A549 (cell line): ENCODE data around the gene MYRIP. TPM values are rescaled to one million over a fixed set of nuclear protein-coding genes. Genes with fewer than 3 reads are reported as not detected.

Experiments
- ATAC-seq, 2 experiments: fragments of 200-7000 bp in 1 of 2; fragments of >200 bp in 1 of 2; cut with Nextera tagmentation in 1 of 2; cut with Tn5 transposase in 1 of 2; 3 replicates each; pipeline versions ENCODE4 v1.8.0 to v1.9.1; 2018 to 2020; ENCODE audit warnings: mild to moderate bottlenecking in 1 of 2, moderate library complexity in 1 of 2
- CTCF ChIA-PET: fragments of 300-600 bp; sonication (Branson Sonifier 250); formaldehyde crosslinking; extraction: SDS; loops from one replicate; lab custom pipeline; 2021; ENCODE audit warnings: antibody characterized with exemption, inconsistent platforms; lab: Yijun Ruan, JAX
- POLR2A ChIA-PET: fragments of 350-600 bp; formaldehyde crosslinking; extraction: SDS; loops from one replicate; lab custom pipeline; 2021; ENCODE audit warnings: antibody characterized with exemption, inconsistent platforms; lab: Yijun Ruan, JAX
- DNase-seq, 2 experiments: peaks; one replicate each; pipeline versions ENCODE4 v3.0.0 to v3.0.0-alpha.2; 2011 to 2016; ENCODE audit warnings: low read depth in 1 of 2, low spot score in 1 of 2
- FAIRE-seq: peaks from 2 replicates; lab custom pipeline; 2011; peaks lifted over from hg19 to GRCh38; lab: Jason Lieb, UNC
- H3K27ac ChIP-seq, 2 experiments: fragments of >200 bp; sonication (Bioruptor Twin); formaldehyde crosslinking; 3 replicates each; pipeline ENCODE4 v1.5.1; 2016 to 2017
- H3K4me1 ChIP-seq: fragments of >200 bp; sonication (Bioruptor Twin); formaldehyde crosslinking; 3 replicates; pipeline ENCODE4 v1.6.1; 2016
- H3K4me2 ChIP-seq: fragments of >200 bp; sonication (Bioruptor Twin); formaldehyde crosslinking; 3 replicates; pipeline ENCODE4 v1.6.1; 2016
- H3K4me3 ChIP-seq: fragments of >200 bp; sonication (Bioruptor Twin); formaldehyde crosslinking; 3 replicates; pipeline ENCODE4 v1.5.1; 2016
- H3K9me3 ChIP-seq: fragments of >200 bp; sonication (Bioruptor Twin); formaldehyde crosslinking; 3 replicates; pipeline ENCODE4 v1.6.1; 2016
- BHLHE40 ChIP-seq: IDR thresholded peaks from 2 replicates; pipeline ENCODE4 v1.6.1; 2012; ENCODE audit warnings: low read depth, low read length, inconsistent platforms
- EHF ChIP-seq: fragments of 250-450 bp; sonication (Bioruptor Pico); IDR thresholded peaks from 2 replicates; pipeline ENCODE4 v1.5.0; 2020; ENCODE audit warnings: mild to moderate bottlenecking
- EP300 ChIP-seq, 2 experiments: fragments of >200 bp; sonication (Bioruptor Twin); formaldehyde crosslinking; IDR thresholded peaks; 2 replicates in 1 of 2; 3 replicates in 1 of 2; pipeline ENCODE4 v1.6.1; 2016 to 2017
- ESRRA ChIP-seq: fragments of 150-350 bp; IDR thresholded peaks from 2 replicates; pipeline ENCODE4 v1.6.1; 2014; ENCODE audit warnings: mild to moderate bottlenecking, low read length, borderline replicate concordance
- FOSB ChIP-seq: fragments of 250-450 bp; sonication (Bioruptor Pico); IDR thresholded peaks from 2 replicates; pipeline ENCODE4 v1.5.0; 2020; ENCODE audit warnings: mild to moderate bottlenecking, moderate library complexity
- GATA3 ChIP-seq: IDR thresholded peaks from 2 replicates; pipeline ENCODE4 v1.6.1; 2012; ENCODE audit warnings: borderline replicate concordance
- HES2 ChIP-seq: fragments of >200 bp; sonication (Bioruptor Twin); formaldehyde crosslinking; IDR thresholded peaks from 2 replicates; pipeline ENCODE4 v1.6.1; 2016
- HOXA7 ChIP-seq: fragments of 250-450 bp; sonication (Bioruptor Pico); IDR thresholded peaks from 2 replicates; pipeline ENCODE4 v1.5.0; 2020; ENCODE audit warnings: mild to moderate bottlenecking, moderate library complexity
- HOXB5 ChIP-seq: fragments of 250-450 bp; sonication (Bioruptor Pico); IDR thresholded peaks from 2 replicates; pipeline ENCODE4 v1.5.0; 2020; ENCODE audit warnings: mild to moderate bottlenecking, moderate library complexity
- JUNB ChIP-seq: fragments of >200 bp; sonication (Bioruptor Twin); formaldehyde crosslinking; IDR thresholded peaks from 2 replicates; pipeline ENCODE4 v1.6.1; 2016
- KDM1A ChIP-seq: fragments of 200-600 bp; sonication (generic); IDR thresholded peaks from 2 replicates; pipeline ENCODE4 v1.6.1; 2016; ENCODE audit warnings: low read depth, mild to moderate bottlenecking
- KDM5A ChIP-seq: fragments of 200-600 bp; sonication (generic); IDR thresholded peaks from 2 replicates; pipeline ENCODE4 v1.6.1; 2016; ENCODE audit warnings: antibody characterized with exemption, mild to moderate bottlenecking
- MYC ChIP-seq: IDR thresholded peaks from 2 replicates; pipeline ENCODE4 v1.6.1; 2012; ENCODE audit warnings: mild to moderate bottlenecking, inconsistent platforms, low read length, improper control_type of control experiment, borderline replicate concordance
- NFE2L2 ChIP-seq: fragments of 150-350 bp; conservative IDR thresholded peaks from 2 replicates; pipeline ENCODE4 v1.6.1; 2014; ENCODE audit warnings: low read length
- RAD21 ChIP-seq, 2 experiments: fragments of >200 bp in 1 of 2; sonication (Bioruptor Twin) in 1 of 2; formaldehyde crosslinking in 1 of 2; IDR thresholded peaks in 1 of 2; conservative IDR thresholded peaks in 1 of 2; 2 replicates in 1 of 2; 3 replicates in 1 of 2; pipeline ENCODE4 v1.6.1; 2012 to 2018; ENCODE audit warnings: inconsistent platforms in 1 of 2
- RCOR1 ChIP-seq: fragments of 150-350 bp; IDR thresholded peaks from 2 replicates; pipeline ENCODE4 v1.6.1; 2014; ENCODE audit warnings: antibody characterized with exemption, low read length, low read depth
- RFX5 ChIP-seq: fragments of 450-650 bp; IDR thresholded peaks from 2 replicates; pipeline ENCODE4 v1.7.1; 2014; ENCODE audit warnings: antibody characterized with exemption, mild to moderate bottlenecking, moderate library complexity
- RNF2 ChIP-seq: fragments of 200-600 bp; sonication (generic); IDR thresholded peaks from 2 replicates; pipeline ENCODE4 v1.6.1; 2016; ENCODE audit warnings: low read depth, mild to moderate bottlenecking, antibody characterized with exemption, moderate library complexity, borderline replicate concordance
- SREBF2 ChIP-seq: fragments of 450-650 bp; IDR thresholded peaks from 2 replicates; pipeline ENCODE4 v1.6.1; 2014; ENCODE audit warnings: mild to moderate bottlenecking, moderate library complexity
- ZC3H11A ChIP-seq: fragments of 450-650 bp; IDR thresholded peaks from 2 replicates; pipeline ENCODE4 v1.6.1; 2014; ENCODE audit warnings: antibody characterized with exemption, mild to moderate bottlenecking
- ZFP36 ChIP-seq: fragments of 450-650 bp; IDR thresholded peaks from 2 replicates; pipeline ENCODE4 v1.6.1; 2014; ENCODE audit warnings: borderline replicate concordance; ENCODE audit not compliant: partially characterized antibody
- ZNF302 ChIP-seq: fragments of 250-450 bp; sonication (Bioruptor Pico); IDR thresholded peaks from 2 replicates; pipeline ENCODE4 v1.9.0; 2021; ENCODE audit warnings: inconsistent platforms, mild to moderate bottlenecking, moderate library complexity
- WGBS: methylation state at CpG from one replicate; pipeline ENCODE4 v1.1.6; 2017; ENCODE audit errors: missing lambda C conversion rate; 5-methylcytosine and 5-hydroxymethylcytosine counted together
- polyA plus RNA-seq, 4 experiments: library from polyadenylated mRNA; depleted of rRNA in 3 of 4; stranded (reverse); fragments of >200 nt; fragmentation: RNase III in 1 of 4; extraction: RNeasy Plus Mini Kit Qiagen cat#74134 plus additional on column Dnase treatment in 1 of 4; gene quantifications; 2 replicates in 3 of 4; 3 replicates in 1 of 4; pipeline ENCODE4 v1.2.3, GENCODE V29; 2011 to 2017
- TF ChIP-seq, protein P1 (sequence below): IDR thresholded peaks from 2 replicates; pipeline ENCODE4 v1.6.1; 2012
- TF ChIP-seq, protein P2 (sequence below): fragments of >200 bp; sonication (Bioruptor Twin); formaldehyde crosslinking; IDR thresholded peaks from 3 replicates; pipeline ENCODE4 v1.5.1; 2016

The MYRIP gene
- polyA plus RNA-seq, 2 of the 4 experiments (the other 2 are of a cell fraction), result not detected

- Histone ChIP-seq H3K4me3 (no peak overlapping the region), H3K4me2 (no peak overlapping the region), H3K9me3 (no peaks in the 10 kb centered on the region), H3K27ac (no peak overlapping the region), H3K4me1 (no peaks in the 10 kb centered on the region)
- ChIA-PET POLR2A (no interaction called here), CTCF (interaction anchor here (0.7 kb wide), 1 partner anchor 125 kb away, joined by 5 read pairs; no protein-coding TSS in a partner anchor)
- ATAC-seq, result no peak
- no peak for DNase-seq
- no peak for FAIRE-seq
- 72% methylated on average over 3 of the region's 3 CpGs for WGBS
- TF ChIP-seq RAD21 (conservative IDR thresholded peaks at IDR 0.05 in 1 of 2, IDR thresholded peaks at IDR 0.05 in 1 of 2), result no peak
Measured at GRCh38 chr3:40054568-40055222, 245.3 kb downstream of the MYRIP start.

DNA sequence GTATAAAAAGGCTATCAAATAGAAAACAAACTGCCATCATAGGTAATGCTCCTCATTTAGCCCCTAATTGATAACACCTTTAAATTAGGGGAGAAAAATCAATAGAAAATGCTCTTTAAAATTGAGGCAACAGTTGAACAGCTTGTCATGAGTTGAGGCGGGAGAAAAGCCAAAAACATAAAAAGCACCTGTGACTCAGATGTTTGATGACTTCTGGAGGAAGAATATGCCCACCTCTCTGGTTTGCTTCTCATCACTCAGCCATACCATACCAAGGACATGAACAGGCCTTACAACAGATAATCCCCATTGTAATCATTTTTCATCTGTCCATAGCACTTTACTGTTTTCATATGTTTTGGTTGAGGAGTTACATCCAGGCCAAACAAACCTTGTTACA, 246.0 kb downstream of the MYRIP start:
- no peak overlapping the region for H3K4me3 ChIP-seq
- H3K4me2 ChIP-seq, result no peak overlapping the region
- 50% methylated on average over 1 of the region's 1 CpG for WGBS
- H3K27ac ChIP-seq, result no peak overlapping the region
- ChIA-PET CTCF (interaction anchor here (0.5 to 0.7 kb wide), 2 partner anchors 124 to 262 kb away, joined by 3 to 5 read pairs; no protein-coding TSS in a partner anchor), POLR2A (no interaction called here)
- no peak for TF ChIP-seq KDM5A
- TF ChIP-seq KDM1A, result no peak
- no peak for TF ChIP-seq MYC
- TF ChIP-seq RCOR1, result no peak
- no peak for TF ChIP-seq FOSB (CRISPR knock-in tag)
- no peak for TF ChIP-seq ZC3H11A
- TF ChIP-seq EHF (CRISPR knock-in tag), result no peak
- TF ChIP-seq RFX5, result no peak
- no peak for TF ChIP-seq ZFP36
- no peak for TF ChIP-seq ESRRA
- DNase-seq (no peak), FAIRE-seq (no peak), ATAC-seq (no peak)
- H3K9me3 ChIP-seq, result no peaks in the 10 kb centered on the region
- no peaks in the 10 kb centered on the region for H3K4me1 ChIP-seq

DNA sequence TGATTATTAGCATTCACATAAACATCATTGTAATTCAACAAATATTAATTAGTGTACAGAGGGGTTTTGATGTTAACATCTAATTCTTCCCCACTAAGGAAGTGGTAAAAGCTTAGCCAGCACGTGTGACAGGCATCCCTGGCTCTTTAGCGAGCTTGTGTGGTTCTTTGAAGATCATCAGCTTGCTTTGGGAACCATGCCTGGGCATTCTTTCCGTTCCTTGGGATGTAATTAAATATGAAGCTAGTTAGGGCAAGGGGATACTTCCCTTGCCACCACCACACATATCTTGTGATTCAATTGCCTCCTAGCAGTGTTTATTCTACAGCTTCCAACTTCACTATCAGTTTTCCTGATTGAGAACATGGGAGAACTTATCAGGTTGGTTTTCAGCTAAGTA, 246.5 kb downstream of the MYRIP start:
- ChIA-PET CTCF (interaction anchor here (0.5 to 0.7 kb wide), 2 partner anchors 19 to 261 kb away, joined by 3 read pairs; no protein-coding TSS in a partner anchor), POLR2A (no interaction called here)
- H3K27ac ChIP-seq, result no peak overlapping the region
- ATAC-seq (no peak), DNase-seq (no peak), FAIRE-seq (no peak)
- no peak overlapping the region for H3K4me3 ChIP-seq
- no peak for TF ChIP-seq EP300 (IDR thresholded peaks at IDR 0.05)
- no peak for TF ChIP-seq HOXA7 (CRISPR knock-in tag)
- TF ChIP-seq ZNF302 (CRISPR knock-in tag), result no peak
- H3K9me3 ChIP-seq, result no peaks in the 10 kb centered on the region
- H3K4me2 ChIP-seq, result no peak overlapping the region
- WGBS, result 36% methylated on average over 2 of the region's 3 CpGs
- H3K4me1 ChIP-seq, result no peaks in the 10 kb centered on the region

GRCh38 chr3:40057077-40057476, 247.7 kb downstream of the MYRIP start:
- Histone ChIP-seq H3K4me2 (no peak overlapping the region), H3K4me1 (no peaks in the 10 kb centered on the region), H3K4me3 (no peak overlapping the region), H3K9me3 (no peaks in the 10 kb centered on the region), H3K27ac (no peak overlapping the region)
- ChIA-PET POLR2A (no interaction called here), CTCF (no interaction called here)
- no peak for FAIRE-seq
- ATAC-seq, result no peak
- no peak for TF ChIP-seq JUNB
- 6% methylated on average over 2 of the region's 2 CpGs for WGBS
- DNase-seq, result no peak

- ChIA-PET POLR2A (no interaction called here), CTCF (no interaction called here)
- Histone ChIP-seq H3K9me3 (no peaks in the 10 kb centered on the region), H3K27ac (no peak overlapping the region), H3K4me1 (no peaks in the 10 kb centered on the region), H3K4me2 (no peak overlapping the region), H3K4me3 (no peak overlapping the region)
- ATAC-seq, result no peak
- DNase-seq, result no peak
- WGBS, result 44% methylated on average over 1 of the region's 1 CpG
- no peak for FAIRE-seq
- TF ChIP-seq GATA3, result no peak
- TF ChIP-seq, protein P1, sequence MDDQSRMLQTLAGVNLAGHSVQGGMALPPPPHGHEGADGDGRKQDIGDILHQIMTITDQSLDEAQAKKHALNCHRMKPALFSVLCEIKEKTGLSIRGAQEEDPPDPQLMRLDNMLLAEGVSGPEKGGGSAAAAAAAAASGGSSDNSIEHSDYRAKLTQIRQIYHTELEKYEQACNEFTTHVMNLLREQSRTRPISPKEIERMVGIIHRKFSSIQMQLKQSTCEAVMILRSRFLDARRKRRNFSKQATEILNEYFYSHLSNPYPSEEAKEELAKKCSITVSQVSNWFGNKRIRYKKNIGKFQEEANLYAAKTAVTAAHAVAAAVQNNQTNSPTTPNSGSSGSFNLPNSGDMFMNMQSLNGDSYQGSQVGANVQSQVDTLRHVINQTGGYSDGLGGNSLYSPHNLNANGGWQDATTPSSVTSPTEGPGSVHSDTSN, result no peak
- TF ChIP-seq ZNF302 (CRISPR knock-in tag), result no peak
- no peak for TF ChIP-seq HES2
- TF ChIP-seq RNF2, result no peak
- no peak for TF ChIP-seq BHLHE40
- no peak for TF ChIP-seq NFE2L2
- TF ChIP-seq HOXB5, result no peak
- TF ChIP-seq KDM5A, result no peak
- TF ChIP-seq, protein P2, sequence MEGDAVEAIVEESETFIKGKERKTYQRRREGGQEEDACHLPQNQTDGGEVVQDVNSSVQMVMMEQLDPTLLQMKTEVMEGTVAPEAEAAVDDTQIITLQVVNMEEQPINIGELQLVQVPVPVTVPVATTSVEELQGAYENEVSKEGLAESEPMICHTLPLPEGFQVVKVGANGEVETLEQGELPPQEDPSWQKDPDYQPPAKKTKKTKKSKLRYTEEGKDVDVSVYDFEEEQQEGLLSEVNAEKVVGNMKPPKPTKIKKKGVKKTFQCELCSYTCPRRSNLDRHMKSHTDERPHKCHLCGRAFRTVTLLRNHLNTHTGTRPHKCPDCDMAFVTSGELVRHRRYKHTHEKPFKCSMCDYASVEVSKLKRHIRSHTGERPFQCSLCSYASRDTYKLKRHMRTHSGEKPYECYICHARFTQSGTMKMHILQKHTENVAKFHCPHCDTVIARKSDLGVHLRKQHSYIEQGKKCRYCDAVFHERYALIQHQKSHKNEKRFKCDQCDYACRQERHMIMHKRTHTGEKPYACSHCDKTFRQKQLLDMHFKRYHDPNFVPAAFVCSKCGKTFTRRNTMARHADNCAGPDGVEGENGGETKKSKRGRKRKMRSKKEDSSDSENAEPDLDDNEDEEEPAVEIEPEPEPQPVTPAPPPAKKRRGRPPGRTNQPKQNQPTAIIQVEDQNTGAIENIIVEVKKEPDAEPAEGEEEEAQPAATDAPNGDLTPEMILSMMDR, result no peak
- TF ChIP-seq MYC, result no peak
- TF ChIP-seq SREBF2, result no peak
Measured at GRCh38 chr3:40057786-40058185, 248.4 kb downstream of the MYRIP start.
